Measurements from ENCODE around the gene WASHC2A.
"Not testable (repeated sequence)": the region's sequence is repeated elsewhere in the genome, so short reads cannot be mapped to it uniquely, and the experiment has no call there.

WASHC2A gene

GRCh38 chr10:50063100-50063499 is 4.7 kb upstream of the WASHC2A start:
- DNase-seq (ENCODE audit: extremely low read depth in 1 of 2, low read depth in 1 of 2) = no peak

DNA sequence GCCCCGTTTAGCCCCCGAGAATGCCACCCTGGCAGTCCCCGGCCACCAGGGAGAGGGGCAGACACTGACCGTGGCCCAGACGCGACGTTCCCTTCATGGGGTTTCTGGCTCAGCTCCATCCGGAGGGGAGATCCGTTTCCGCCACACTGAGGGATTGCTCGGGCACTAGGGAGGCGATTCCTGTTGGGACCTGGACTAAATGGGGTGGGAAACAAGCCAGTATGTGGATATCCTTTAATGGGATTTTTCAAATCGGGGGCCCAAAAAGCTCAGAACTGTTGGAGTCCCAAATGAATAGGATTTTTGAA is 552 bp downstream of the WASHC2A start:
- DNase-seq (ENCODE audit: extremely low read depth in 1 of 2, low read depth in 1 of 2) = not testable (repeated sequence)

GRCh38 chr10:50075139-50075538 is 7.4 kb downstream of the WASHC2A start:
- not testable (repeated sequence) for DNase-seq (ENCODE audit: extremely low read depth in 1 of 2, low read depth in 1 of 2)

GRCh38 chr10:50075544-50075943 is 7.8 kb downstream of the WASHC2A start:
- not testable (repeated sequence) for DNase-seq (ENCODE audit: extremely low read depth in 1 of 2, low read depth in 1 of 2)

- DNase-seq (ENCODE audit: extremely low read depth in 1 of 2, low read depth in 1 of 2) = not testable (repeated sequence)
These were observed 23.6 kb downstream of the WASHC2A start for GRCh38 chr10:50091304-50091703.

DNA sequence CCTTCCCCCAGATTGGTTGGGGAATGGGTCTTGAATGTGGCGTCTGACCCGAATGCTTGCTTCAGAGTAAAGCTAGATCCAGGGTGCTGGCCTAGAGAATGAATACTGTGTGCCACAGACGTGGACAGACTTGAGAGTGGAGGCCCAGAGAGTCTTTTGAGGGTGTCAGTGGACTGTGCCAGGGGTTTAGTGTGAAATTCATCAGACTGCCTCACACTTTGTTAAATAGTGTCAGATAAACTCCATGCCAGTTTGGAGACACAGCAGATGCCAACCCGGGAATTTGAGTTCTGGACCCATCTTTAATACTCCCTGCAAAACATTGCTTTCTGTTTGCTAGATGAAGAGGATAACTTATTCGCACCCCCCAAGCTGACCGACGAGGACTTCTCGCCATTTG is 25.2 kb downstream of the WASHC2A start:
- DNase-seq (ENCODE audit: extremely low read depth in 1 of 2, low read depth in 1 of 2) = not testable (repeated sequence)

GRCh38 chr10:50094630-50095029 is 26.9 kb downstream of the WASHC2A start:
- DNase-seq (ENCODE audit: extremely low read depth in 1 of 2, low read depth in 1 of 2) = not testable (repeated sequence)

DNA sequence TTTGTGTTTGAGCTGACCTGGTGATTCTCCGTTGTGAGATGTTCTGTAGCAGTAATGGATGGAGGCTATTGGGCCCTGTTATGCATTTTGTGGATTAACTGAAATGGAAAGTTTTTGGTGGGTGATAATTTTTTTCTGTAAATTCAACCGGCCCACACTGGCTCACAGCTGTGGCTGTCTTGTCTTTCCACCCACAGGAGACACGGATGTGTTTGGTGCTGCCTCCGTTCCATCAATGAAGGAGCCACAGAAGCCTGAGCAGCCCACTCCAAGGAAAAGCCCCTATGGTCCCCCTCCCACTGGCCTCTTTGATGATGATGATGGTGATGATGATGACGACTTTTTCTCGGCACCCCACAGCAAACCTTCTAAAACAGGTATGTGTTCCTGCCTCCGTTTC is 27.6 kb downstream of the WASHC2A start:
- not testable (repeated sequence) for DNase-seq (ENCODE audit: extremely low read depth in 1 of 2, low read depth in 1 of 2)

- not testable (repeated sequence) for DNase-seq (ENCODE audit: extremely low read depth in 1 of 2, low read depth in 1 of 2)
These were observed 29.0 kb downstream of the WASHC2A start for GRCh38 chr10:50096722-50097121.

DNA sequence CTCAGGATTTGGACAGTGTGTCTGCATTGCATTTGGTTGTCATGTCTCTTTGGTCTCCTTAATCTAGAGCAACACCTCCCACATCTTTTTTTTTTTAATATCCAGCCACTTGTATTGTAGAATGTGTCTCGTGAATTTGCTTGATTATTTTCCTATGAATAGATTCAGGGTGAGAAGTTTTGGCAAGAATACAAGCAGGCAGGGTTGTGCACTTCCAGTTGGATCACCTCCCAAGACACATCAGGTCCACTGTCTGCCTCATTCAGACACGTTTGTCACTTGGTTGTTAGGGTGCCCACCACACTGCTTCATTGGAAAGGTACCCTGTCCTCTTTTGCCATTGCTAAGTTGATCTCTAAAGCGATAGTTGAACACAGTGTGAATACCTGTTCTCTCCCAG is 30.9 kb downstream of the WASHC2A start:
- not testable (repeated sequence) for DNase-seq (ENCODE audit: extremely low read depth in 1 of 2, low read depth in 1 of 2)

GRCh38 chr10:50101139-50101582 is 33.4 kb downstream of the WASHC2A start:
- DNase-seq (ENCODE audit: extremely low read depth in 1 of 2, low read depth in 1 of 2) = not testable (repeated sequence)

GRCh38 chr10:50101747-50102146 is 34.0 kb downstream of the WASHC2A start:
- not testable (repeated sequence) for DNase-seq (ENCODE audit: extremely low read depth in 1 of 2, low read depth in 1 of 2)

DNA sequence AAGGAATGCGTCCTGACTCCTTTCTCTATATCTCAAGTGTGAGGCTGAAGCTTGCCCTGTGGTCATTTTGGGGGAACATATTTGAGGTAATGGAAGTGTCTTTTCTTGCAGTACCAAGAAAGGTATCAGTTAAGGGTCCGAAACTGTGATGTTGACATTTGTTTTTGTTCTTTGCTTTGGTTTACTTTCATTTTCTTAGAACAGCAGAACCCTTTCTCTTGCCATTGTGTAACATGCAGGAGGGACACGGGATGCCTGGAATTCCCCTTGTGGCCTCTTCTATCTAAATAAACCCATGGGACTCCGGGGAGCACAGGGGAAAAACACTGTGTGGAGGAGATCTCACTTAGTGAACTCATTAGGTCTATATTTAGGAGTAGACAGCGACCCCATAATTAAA is 34.5 kb downstream of the WASHC2A start:
- not testable (repeated sequence) for DNase-seq (ENCODE audit: extremely low read depth in 1 of 2, low read depth in 1 of 2)

GRCh38 chr10:50108999-50109698 is 41.4 kb downstream of the WASHC2A start:
- not testable (repeated sequence) for DNase-seq (ENCODE audit: extremely low read depth in 1 of 2, low read depth in 1 of 2)

- not testable (repeated sequence) for DNase-seq (ENCODE audit: extremely low read depth in 1 of 2, low read depth in 1 of 2)
These were observed 44.8 kb downstream of the WASHC2A start for GRCh38 chr10:50112419-50113112.

DNA sequence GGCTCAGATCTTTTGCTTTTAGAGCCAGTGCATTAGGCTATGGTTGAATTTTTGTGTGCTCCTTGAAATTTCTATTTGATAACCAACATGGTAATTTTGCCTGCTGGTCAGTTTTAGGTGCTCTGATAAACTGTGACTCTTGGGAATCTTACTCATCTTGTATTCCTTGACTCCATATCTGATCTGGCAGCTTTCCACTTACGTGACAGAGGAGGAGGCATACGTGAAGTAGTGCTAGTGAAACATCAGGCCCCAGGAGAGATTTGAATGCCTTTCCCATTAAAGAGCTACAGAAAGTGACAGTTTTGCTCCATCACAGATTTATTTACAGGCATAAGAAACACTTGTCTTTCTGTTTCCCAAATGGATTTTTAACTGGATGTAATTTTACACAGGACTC is 59.0 kb downstream of the WASHC2A start:
- DNase-seq (ENCODE audit: extremely low read depth in 1 of 2, low read depth in 1 of 2) = not testable (repeated sequence)

GRCh38 chr10:50127770-50128292 is 60.1 kb downstream of the WASHC2A start:
- DNase-seq (ENCODE audit: extremely low read depth in 1 of 2, low read depth in 1 of 2) = not testable (repeated sequence)

- not testable (repeated sequence) for DNase-seq (ENCODE audit: extremely low read depth in 1 of 2, low read depth in 1 of 2)
These were observed 63.7 kb downstream of the WASHC2A start for GRCh38 chr10:50131245-50131965.

GRCh38 chr10:50132322-50132721 is 64.6 kb downstream of the WASHC2A start:
- not testable (repeated sequence) for DNase-seq (ENCODE audit: extremely low read depth in 1 of 2, low read depth in 1 of 2)

GRCh38 chr10:50132841-50133240 is 65.1 kb downstream of the WASHC2A start:
- not testable (repeated sequence) for DNase-seq (ENCODE audit: extremely low read depth in 1 of 2, low read depth in 1 of 2)

DNA sequence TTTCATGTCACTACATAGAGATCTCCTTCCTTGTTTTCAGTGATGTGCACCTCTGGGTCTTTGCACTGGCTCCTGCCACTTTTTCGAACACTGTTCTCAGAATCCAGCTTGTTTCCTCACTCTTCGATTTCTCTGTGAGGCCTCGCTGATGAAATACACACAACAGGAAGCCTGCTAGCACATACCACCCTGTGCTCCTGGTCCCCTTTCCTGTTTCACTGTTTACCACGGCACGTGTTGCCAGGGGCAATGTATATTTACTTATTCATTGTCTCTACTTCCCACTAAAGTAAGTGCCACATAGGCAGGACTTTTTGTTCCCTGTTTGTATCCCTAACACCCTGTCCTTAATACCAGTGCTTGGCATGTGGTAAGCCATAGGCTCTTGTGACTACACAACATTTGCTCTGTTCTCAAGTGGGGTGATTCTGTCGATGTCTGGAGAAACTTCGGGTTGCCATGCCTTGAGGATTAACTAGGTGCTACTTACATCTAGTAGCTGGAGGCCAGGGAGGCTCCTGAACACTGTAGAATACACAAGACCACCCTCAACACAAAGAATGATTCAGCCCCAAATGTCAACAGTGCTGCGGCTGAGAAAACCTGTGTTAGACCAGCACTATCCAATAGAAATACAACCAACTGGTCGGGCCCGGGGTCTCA is 75.9 kb downstream of the WASHC2A start:
- DNase-seq (ENCODE audit: extremely low read depth in 1 of 2, low read depth in 1 of 2) = not testable (repeated sequence)

Measured in activated CD8-positive, alpha-beta memory T cell treated with anti-CD3 and anti-CD28 coated beads for 1 hour (primary cell).